HEK293 (cell line): ENCODE measurements around the gene TPST1.

Experiments used
- ATF2 ChIP-seq: fragments of 450-650 bp; formaldehyde crosslinking; IDR thresholded peaks from 2 replicates; pipeline ENCODE4 v1.5.1; 2016; ENCODE audit warnings: missing biosample characterization, missing genetic modification characterization, low read depth
- CTCF ChIP-seq: fragments of 450-650 bp; formaldehyde crosslinking; IDR thresholded peaks from 2 replicates; pipeline ENCODE4 v1.5.1; 2016; ENCODE audit warnings: missing biosample characterization, missing genetic modification characterization
- FEZF1 ChIP-seq: fragments of 450-650 bp; formaldehyde crosslinking; IDR thresholded peaks from 2 replicates; pipeline ENCODE4 v1.5.1; 2016; ENCODE audit warnings: missing biosample characterization, missing genetic modification characterization
- PBX3 ChIP-seq: sonication (generic); formaldehyde crosslinking; IDR thresholded peaks from 2 replicates; pipeline ENCODE4 v1.8.1; 2022; ENCODE audit warnings: mild to moderate bottlenecking, moderate library complexity, missing genetic modification reagents
- PRDM10 ChIP-seq: fragments of 450-650 bp; formaldehyde crosslinking; IDR thresholded peaks from 2 replicates; pipeline ENCODE4 v1.5.1; 2016; ENCODE audit warnings: missing biosample characterization, missing genetic modification characterization
- REST ChIP-seq: fragments of 450-650 bp; formaldehyde crosslinking; IDR thresholded peaks from 2 replicates; pipeline ENCODE4 v1.5.1; 2016; ENCODE audit warnings: missing biosample characterization, missing genetic modification characterization
- TCF7L2 ChIP-seq: IDR thresholded peaks from 2 replicates; pipeline ENCODE4 v1.6.1; 2011; ENCODE audit warnings: low read depth, mild to moderate bottlenecking, inconsistent platforms, low read length, moderate library complexity, borderline replicate concordance
- ZBTB11 ChIP-seq: fragments of 450-650 bp; formaldehyde crosslinking; conservative IDR thresholded peaks from 2 replicates; pipeline ENCODE4 v1.5.1; 2016; ENCODE audit warnings: low read depth, missing biosample characterization, missing genetic modification characterization
- ZNF18 ChIP-seq: fragments of 450-650 bp; formaldehyde crosslinking; IDR thresholded peaks from 2 replicates; pipeline ENCODE4 v1.5.1; 2016; ENCODE audit warnings: missing biosample characterization, missing genetic modification characterization
- ZNF280D ChIP-seq: fragments of 450-650 bp; formaldehyde crosslinking; IDR thresholded peaks from 2 replicates; pipeline ENCODE4 v1.5.1; 2016; ENCODE audit warnings: missing biosample characterization, missing genetic modification characterization
- ZNF433 ChIP-seq: fragments of 450-650 bp; formaldehyde crosslinking; IDR thresholded peaks from 2 replicates; pipeline ENCODE4 v1.5.1; 2016; ENCODE audit warnings: missing biosample characterization, missing genetic modification characterization, low read depth
- ZNF596 ChIP-seq: fragments of 450-650 bp; IDR thresholded peaks from 2 replicates; pipeline ENCODE4 v1.5.0; 2018; ENCODE audit warnings: missing biosample characterization, mild to moderate bottlenecking, missing genetic modification characterization, moderate library complexity
- ZNF639 ChIP-seq: fragments of 450-650 bp; formaldehyde crosslinking; IDR thresholded peaks from 2 replicates; pipeline ENCODE4 v1.5.1; 2016; ENCODE audit warnings: missing biosample characterization, missing genetic modification characterization

- TF ChIP-seq CTCF (no peak), REST (no peak), TCF7L2 (no peak), ZNF639 (tag by site-specific recombination) (no peak), ZNF18 (tag by site-specific recombination) (no peak), ATF2 (tag by site-specific recombination) (no peak), ZNF280D (tag by site-specific recombination) (no peak), PBX3 (CRISPR knock-in tag) (no peak), ZNF433 (tag by site-specific recombination) (no peak), ZBTB11 (tag by site-specific recombination) (no peak), PRDM10 (tag by site-specific recombination) (no peak), ZNF596 (tag by site-specific recombination) (no peak), FEZF1 (tag by site-specific recombination) (no peak)
These were observed 51.1 kb downstream of the TPST1 start for GRCh38 chr7:66256281-66256680.
